Astrocyte of the cerebellum (primary cell): Measurements from ENCODE around the gene CAMK2B.

Source experiments
- DNase-seq: peaks from one replicate; pipeline ENCODE4 v3.0.0-alpha.2; 2011; ENCODE audit warnings: low read depth
- H3K4me3 ChIP-seq: 2 replicates; pipeline ENCODE4 v1.5.1; 2011; ENCODE audit warnings: mild to moderate bottlenecking, low read depth, low read length, moderate library complexity
- in situ Hi-C: cut with HindIII; loops from 2 replicates; pipeline ENCODE4 v1.10.0; 2017; ENCODE audit warnings: low sequenced_read_pairs
- TF ChIP-seq, protein P1 (sequence below): IDR thresholded peaks from 2 replicates; pipeline ENCODE4 v1.5.1; 2012; ENCODE audit warnings: low read length, low read depth, moderate library complexity, mild to moderate bottlenecking; ENCODE audit errors: missing control alignments

Gene CAMK2B

DNA sequence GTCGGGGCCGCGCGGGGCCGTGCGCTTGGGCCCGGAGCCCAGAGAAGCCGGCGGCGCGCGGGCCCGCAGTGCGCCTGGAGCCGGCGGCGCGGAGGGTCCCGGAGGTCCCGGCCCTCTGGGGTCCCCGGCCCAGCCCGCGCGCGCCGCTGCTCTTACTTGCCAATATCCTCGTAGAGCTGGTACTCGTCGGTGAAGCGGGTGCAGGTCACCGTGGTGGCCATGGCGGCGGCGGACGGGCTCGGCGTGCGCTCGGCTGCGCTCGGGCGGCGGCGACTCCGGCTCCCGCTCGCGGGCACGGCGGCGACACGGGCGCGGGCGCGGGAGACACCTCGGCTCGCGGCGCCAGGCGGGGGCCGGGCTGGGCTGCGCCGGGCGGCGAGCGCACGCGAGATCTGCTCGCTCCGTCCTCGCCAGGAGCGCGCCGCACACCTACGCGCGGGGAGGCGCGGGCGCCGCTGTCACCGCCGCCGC, at the start of gene CAMK2B:
Gene CAMK2B (minus strand): TSS at position 394 of the 471 bp plus-strand sequence. CDS start 173 bp downstream, at position 221.
- in situ Hi-C loops: no loop called here
- TF ChIP-seq, protein P1, sequence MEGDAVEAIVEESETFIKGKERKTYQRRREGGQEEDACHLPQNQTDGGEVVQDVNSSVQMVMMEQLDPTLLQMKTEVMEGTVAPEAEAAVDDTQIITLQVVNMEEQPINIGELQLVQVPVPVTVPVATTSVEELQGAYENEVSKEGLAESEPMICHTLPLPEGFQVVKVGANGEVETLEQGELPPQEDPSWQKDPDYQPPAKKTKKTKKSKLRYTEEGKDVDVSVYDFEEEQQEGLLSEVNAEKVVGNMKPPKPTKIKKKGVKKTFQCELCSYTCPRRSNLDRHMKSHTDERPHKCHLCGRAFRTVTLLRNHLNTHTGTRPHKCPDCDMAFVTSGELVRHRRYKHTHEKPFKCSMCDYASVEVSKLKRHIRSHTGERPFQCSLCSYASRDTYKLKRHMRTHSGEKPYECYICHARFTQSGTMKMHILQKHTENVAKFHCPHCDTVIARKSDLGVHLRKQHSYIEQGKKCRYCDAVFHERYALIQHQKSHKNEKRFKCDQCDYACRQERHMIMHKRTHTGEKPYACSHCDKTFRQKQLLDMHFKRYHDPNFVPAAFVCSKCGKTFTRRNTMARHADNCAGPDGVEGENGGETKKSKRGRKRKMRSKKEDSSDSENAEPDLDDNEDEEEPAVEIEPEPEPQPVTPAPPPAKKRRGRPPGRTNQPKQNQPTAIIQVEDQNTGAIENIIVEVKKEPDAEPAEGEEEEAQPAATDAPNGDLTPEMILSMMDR: no peak
- no peak for DNase-seq
- H3K4me3 ChIP-seq: peak within 1 kb of the TSS; percentile 14

DNA sequence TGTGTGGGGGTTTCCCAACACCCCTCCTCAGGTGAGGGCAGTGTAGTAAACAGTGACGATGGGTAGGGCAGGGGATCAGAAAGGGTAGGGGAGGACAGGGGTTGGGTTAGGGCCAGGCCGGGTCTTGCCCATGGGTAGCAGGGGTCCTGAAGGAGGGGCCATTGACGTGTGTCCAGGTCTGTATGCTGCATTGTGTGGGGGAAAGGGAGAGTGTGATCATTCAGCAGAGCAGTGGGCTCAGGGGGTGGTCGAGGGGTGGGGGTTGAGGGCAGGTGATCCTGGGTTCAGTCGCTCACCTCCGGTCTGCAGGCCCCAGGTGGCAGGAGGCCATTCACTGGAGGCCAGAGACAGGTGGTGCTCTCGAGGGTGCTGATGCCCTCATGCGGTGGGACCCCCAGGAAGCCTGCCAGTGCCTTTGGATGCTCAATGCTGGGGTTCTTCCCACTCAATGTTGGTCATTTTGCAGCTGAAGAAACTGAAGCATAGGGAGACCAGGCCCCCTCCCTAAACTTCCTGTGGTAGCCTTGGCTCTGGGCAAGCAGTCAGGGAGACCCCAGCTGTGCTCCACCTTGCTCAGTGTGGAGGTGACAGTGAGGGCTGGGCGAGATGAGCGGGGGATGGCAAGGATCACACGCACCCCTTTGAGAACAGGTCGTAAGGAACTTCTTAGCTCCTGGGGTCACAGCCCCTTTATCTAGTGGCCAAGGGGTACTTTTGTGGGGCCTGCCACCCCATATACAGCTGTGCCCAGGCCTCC, 48.8 kb upstream of the CAMK2B start:
- no peak for DNase-seq
- no peak overlapping the region for H3K4me3 ChIP-seq
- in situ Hi-C loops: no loop called here
- TF ChIP-seq, protein P1: no peak

DNA sequence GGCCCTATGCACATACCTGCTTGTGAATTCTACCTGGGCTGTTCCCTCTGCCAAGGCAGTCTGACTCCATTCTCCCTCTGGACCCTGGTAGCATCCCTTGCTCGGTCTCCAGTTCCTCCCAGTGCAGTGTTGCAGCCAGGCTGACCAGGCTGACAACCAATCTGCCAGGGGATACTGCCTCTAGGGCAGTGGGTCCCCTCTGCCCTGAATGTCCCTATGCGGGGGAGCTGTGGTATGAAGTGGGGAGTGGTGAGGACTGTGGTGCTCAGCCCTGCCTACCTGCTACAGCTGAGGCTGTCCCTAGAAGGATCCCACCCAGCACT, 48.0 kb upstream of the CAMK2B start:
- TF ChIP-seq, protein P1: no peak
- no peak for DNase-seq
- in situ Hi-C loops: no loop called here
- H3K4me3 ChIP-seq: no peak overlapping the region

DNA sequence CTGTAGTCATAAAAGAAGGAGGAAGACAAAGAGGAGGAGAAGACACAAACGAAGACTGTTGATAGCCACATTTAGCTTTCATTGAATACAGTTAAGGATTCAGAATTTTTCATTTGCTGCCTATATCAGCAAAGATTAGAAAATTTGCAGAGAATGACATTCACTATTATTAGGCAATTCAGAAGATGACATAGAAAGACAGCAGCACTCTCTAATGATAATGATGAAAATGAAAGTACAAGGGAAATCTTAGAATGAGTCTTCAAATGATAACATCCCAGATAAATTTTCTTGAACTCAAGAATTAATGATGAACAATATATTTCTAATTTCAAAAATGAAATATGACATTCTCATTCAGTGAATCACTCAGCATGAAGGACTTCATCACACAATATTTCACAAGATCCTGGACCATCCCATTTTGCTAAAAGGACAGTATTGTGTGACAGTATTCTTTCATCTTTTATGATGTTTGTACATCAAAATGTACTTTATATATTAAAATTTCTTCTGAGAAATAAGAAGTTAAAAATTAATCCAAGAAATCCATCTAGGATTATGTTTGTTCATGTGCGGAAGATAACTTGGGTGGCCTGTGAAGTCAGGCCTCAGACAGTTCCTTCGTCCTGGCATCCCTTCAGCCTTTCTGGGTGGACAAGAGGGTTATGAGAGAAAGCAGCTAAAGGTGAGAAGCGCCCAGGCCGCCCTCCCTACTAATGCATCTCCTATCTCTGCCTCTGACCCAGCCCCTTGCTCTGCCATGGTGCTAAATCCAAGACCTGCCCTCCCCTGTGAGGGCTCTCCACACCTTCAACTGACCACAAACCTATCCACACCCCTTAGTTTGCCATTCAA, 47.4 kb upstream of the CAMK2B start:
- TF ChIP-seq, protein P1: no peak
- no peak for DNase-seq
- no peak overlapping the region for H3K4me3 ChIP-seq
- in situ Hi-C loops: no loop called here

DNA sequence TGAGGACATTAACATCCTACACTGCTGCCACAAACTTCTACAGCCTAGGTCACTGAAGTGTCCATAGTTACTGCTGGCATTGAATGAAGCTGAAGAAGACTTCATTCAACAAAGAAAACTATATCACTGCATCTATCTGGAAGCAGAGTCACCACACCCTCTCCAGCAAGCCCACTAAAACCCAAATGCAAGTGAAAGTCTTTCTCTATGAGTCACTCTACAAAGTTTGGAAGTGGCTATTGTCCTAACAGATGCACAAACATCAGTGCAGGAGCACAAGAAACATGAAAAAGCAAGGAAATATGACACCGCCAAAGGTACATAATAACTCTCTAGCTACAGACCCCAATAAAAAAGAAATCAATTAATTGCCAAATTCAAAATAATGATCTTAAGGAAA, 43.5 kb upstream of the CAMK2B start:
- H3K4me3 ChIP-seq: no peak overlapping the region
- no peak for DNase-seq
- in situ Hi-C loops: no loop called here
- TF ChIP-seq, protein P1: no peak

DNA sequence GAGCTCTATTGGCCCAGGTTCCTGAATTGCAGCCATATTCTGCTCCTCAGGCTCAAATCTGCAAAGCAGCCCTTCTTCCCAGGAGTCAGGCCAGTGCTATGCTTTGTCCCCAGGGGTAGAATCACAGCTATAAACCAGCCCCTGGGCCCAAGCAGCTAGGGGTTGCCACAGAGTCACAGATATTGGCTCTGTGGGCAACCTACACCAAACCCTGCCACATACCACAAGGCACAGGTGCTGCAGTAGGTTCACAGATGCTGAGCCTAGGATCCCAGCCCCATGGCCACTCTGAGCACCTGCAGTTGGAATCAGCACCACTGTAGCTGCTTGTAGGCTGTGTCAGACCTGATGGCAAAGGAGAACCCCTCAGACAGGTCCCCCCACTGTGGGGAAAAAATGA, 43.1 kb upstream of the CAMK2B start:
- in situ Hi-C loops: no loop called here
- DNase-seq: no peak
- TF ChIP-seq, protein P1: no peak
- no peak overlapping the region for H3K4me3 ChIP-seq
